Activated CD8-positive, alpha-beta memory T cell treated with anti-CD3 and anti-CD28 coated beads, Interleukin-2, amount 50 U/mL, for 24 hours (primary cell): ENCODE measurements around the gene RAB11A.

Source experiments
- DNase-seq: peaks from one replicate; pipeline ENCODE4 v3.0.0-alpha.2; 2020; ENCODE audit errors: extremely low read depth

RAB11A gene

DNA sequence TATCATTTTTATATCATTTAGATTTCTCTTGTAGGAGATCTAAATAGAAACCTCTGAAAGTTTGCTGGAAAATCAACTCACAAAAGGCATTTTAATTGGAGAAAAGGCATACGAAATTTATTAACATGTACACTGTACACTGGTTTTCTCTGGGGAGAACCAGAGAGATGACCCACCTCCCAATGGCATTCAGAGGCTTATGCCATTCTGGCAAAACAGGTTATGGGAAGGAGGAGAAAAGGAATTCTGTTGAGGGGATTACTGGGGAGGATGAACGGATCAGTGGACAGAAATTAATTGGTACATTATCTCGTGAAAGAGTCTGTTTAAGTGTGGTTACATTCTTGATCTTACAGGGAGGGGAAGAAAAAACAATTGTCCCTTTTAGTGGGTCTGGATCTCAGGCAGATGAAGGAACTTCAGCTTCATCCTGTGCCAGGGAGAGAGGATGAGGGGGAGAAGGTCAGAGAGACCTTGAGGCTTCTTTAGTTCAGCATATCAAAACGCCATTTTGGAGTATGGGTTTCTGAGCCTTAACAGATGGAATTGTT is 16.5 kb downstream of the RAB11A start:
- DNase-seq: no peak

DNA sequence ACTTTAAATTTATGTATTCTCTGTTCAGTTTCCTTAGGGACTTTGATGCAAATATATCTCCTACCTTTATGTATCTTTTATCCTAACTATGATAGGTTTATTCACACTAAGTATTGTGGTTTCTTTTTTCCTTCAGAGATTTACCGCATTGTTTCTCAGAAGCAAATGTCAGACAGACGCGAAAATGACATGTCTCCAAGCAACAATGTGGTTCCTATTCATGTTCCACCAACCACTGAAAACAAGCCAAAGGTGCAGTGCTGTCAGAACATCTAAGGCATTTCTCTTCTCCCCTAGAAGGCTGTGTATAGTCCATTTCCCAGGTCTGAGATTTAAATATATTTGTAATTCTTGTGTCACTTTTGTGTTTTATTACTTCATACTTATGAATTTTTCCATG is 18.3 kb downstream of the RAB11A start:
- DNase-seq: no peak

DNA sequence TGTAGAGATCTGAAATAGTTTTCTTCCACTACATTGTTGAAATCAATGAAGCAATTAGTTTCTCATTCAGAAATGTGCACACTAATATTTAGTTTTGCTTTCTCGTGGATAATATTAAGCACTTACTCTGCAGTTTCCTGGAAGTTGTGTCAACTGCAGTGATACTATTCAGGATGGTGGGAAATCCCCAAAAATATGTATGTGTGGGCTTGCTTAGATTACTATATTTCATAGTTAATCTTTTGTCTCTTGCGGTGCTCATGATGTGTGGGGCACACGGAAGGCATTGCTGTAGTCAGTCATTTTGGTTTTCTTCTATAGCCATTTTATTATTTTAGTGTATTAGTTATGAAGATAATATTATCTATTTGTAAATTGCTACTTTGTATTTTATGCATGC is 19.7 kb downstream of the RAB11A start:
- DNase-seq: no peak

DNA sequence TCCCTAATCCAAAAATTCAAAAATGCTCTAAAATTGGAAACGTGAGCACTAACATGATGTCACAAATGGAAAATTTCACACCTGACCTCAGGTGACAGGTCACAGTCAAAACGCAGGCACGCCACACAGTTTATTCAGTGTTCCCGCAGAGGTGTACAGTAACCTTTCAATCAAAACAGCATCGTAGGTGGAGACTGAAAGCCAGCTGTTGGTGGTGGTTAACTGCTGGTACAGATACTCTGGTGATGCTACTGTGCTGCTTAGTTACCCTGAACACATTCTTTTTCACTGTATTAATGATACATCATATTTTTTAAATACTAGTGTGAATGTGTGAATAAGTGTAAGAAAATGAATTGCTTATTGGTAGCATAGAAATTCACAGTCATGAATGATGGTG is 23.8 kb downstream of the RAB11A start:
- DNase-seq: no peak

DNA sequence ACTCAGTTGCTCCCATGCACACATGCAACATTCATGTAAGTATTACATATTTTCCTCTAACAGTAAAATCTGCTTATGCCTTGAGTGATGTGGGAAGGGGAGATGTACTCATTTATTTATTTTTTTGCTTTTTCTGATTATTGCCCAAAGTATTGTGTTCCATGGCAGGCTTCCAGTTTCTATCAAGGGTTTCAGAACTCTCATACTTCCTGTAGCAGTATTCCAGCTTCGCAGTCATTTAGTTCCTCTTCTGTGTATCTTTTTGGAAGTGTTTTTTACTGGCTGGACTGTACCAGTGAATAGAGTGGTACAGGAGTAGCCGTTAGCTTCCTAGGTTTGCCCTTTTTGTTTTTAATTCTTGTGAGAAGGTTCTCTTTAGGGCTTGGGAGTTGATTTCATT is 26.9 kb downstream of the RAB11A start:
- DNase-seq: no peak

DNA sequence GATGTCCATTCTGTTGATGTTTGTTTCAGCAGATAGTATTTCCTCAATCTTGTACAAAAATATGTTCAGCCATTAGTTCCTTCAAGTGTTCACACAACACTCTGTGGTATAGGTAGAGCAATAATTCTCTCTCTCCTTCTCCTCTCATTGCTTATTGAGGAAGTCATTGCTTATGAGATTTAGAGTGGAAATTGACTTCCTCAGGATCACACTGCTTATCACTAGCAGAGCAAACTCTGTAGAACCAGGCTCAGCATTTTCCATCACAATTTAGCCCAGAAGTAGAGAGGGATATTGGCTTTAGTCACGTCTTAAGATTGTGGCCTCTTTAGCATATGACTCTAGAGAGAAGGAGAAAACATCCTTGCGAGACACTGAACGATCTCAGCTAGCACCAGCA is 31.2 kb downstream of the RAB11A start:
- DNase-seq: no peak

DNA sequence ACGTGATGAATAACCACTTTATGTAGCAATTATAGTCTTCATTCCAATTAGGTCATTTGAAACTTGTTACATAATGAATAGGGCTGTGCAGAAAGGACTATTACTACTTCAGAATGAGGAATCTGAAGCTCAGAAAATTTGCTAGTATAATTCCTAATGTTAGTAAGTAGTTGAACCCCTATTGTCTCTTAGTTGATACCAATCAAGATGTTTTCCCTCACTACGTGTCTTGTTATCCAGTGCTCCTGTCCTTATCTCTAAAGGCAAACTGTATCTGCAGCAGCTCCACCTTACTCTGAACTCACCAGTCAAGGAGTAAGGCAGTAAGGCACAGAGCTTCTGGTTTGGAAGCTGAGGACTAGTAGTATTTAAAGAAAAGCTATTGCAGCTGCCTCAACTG is 32.0 kb downstream of the RAB11A start:
- DNase-seq: no peak

DNA sequence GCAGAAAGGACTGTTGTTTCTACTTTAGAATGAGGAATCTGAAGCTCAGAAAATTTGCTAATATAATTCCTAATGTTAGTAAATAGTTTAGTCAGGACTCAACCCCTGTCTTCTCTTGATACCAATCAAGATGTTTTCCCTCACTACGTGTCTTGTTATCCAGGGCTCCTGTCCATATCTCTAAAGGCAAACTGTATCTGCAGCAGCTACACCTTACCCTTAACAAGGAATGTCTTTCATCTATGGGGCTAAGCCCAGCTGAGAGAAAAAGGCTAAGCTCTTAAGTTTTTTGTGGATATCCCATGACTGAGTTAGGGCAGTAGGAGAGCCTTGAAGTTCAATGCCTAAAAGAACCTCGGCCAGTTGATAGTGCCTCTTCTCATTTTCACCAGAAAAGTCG is 32.5 kb downstream of the RAB11A start:
- DNase-seq: no peak

DNA sequence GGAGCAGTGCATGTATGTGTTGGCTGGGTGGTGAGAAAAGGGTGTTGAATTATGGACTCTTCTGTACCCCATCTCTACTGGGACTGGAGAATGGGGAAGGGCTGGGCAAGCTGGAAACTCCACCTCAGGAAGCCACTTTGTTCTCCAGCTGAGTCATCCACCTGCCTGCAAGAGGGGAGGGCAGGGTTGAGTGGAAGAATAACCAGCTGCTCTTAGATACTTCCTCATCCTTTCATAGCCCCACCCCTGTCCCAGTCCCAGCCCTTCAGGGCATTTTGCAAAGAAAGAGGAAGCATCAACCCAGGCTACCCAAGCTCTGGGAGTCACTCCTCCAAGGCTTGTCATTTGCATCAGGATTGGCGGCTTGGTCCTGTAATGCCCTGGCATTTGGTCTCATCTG is 33.1 kb downstream of the RAB11A start:
- no peak for DNase-seq

DNA sequence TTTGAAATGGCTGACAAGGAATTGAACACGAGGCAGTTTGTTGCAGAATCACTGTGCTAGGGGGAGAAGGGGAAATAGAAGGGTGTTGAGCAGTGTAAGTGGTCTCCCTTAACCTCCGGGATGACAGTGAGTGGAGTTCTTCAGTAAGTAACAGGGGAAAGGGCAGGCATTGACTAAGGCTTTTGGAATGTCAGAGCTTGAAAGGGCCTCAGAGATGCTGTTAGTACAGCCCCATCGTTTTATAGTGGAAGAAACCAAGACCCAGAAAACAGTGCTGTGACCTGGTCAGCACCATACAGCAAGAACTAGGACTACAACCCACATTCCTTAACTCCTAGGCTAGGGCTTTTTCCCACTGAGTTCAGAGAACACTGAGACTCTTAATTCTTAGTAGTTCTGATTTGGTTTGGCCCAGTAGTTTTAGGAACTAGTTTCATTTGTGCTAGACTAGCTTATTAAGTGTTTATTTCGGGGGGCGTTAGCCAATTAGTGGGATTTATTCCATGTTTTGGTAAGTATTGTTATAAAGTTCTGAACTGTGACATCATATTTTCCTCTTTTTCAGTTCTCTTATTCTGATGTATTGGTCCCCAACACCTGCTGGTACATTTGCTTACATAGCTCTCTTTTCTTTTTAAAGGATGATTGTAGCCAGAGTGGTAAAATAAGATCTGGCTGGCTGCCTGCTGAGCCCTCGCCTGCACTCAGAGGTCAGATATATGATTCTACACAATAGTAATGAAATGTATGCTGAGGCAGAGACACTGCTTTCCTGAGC is 34.2 kb downstream of the RAB11A start:
- DNase-seq: no peak

DNA sequence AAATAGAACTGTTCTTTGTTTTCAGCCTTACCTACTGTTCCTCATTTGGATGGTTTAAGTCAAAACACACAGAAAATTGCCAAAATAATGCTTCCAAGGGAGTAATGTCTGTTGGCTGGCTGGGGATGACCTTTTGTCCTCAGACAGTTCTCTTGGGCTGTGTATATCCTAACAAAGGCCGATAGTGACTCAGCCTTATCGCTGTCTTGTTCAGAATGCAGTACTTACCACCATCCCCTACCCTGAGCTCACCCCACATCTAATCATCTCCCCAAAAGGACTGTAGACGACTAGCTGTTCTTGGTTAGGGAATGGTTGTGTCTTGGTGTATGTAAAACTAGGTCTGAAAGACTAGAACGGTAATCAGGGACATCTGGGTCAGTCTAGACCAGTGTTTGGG is 35.0 kb downstream of the RAB11A start:
- no peak for DNase-seq

DNA sequence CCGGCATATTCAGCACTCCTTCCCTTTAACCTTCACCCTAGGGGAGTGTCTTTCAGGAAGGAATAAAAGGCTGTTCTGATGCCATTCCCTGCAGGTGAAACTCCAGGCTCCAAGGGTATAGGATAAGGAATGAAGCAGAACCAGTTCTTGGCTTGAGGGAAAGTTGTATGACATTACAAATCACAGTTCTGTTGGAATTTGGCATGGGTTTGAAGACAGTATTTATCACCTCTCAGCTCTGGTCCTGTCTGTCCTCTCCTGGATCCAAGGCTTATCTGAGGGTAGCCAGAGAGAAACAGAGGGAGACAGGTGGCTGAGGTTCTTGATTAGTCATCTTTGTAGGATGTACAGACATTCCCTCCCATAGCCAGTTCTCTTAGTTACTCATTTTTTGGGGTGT is 37.1 kb downstream of the RAB11A start:
- DNase-seq: no peak

DNA sequence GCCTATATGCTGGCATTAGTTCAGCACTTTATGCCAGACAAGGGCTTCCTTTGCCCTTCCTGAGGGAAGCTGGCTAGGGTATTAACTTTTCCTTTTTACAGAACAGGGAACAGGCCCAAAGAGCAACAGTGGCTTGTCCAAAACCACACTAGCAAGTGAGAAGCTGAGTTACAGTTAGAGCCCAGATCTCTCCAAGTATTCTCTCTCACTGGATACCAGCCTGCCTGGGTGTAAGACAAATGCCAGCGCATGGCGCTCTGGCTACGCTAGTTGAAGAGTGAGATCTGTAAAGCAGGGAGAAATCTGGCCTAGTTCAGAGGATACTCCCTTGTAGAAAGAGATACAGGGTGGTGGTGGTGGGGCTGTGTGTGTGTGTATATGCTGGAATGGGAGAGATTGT is 38.4 kb downstream of the RAB11A start:
- no peak for DNase-seq

DNA sequence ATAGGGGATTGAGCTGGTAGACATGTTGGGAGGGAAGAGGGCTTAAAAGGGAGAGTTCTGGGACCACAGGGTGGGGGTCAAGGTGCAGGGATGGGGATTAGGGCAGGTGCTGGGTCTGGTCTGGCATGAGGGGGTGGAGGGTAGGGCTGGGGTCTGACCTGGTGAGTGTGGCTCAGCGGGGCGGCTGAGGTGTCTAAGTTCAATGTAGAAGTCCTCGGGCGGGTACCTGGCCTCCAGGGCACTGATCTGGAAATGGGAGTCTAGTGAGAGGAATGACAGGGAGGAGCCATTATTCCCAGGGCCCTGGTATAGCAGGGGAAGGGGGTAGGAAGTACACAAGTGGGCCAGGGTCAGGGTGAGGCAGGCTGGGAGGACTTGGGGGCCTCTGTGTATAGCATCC is 39.6 kb downstream of the RAB11A start:
- DNase-seq: no peak

DNA sequence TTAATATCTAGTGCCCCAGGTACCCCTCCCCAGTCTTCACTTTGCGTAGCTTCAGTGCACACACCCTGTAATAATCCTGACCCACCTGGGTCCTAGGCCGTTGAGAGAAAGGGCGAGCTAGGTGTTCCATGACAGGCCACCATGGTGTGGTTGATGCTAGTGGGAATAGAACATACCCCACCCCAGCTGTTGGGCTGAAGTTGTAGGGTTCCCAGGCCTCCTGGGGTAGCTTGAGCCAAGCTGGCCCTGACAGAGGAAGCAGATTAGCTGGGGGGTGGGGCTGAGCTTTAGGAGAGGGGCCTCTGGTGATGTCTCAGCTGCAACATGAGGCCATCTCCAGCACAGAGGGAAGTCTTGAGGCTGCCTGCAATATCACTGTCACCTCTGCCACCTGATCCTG is 40.5 kb downstream of the RAB11A start:
- DNase-seq: no peak

DNA sequence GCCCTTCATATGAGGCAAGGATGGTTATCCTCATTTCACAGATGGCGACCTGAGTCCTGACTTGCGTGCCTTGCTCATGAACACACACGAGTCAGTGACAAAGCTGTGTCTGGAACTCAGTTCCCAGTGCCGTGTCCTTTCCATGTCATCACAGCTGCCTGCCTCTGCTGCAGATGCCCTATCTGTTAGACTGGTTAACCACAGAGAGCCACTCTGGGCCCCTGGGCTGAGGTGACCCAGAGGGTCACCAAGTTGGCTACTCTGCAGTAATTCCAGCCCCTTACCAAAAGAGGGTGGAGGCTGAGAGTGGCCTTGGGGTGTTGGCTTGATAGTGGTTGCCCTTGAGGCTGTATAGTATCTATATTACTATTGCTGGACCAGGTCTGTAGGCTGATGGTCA is 41.0 kb downstream of the RAB11A start:
- no peak for DNase-seq

DNA sequence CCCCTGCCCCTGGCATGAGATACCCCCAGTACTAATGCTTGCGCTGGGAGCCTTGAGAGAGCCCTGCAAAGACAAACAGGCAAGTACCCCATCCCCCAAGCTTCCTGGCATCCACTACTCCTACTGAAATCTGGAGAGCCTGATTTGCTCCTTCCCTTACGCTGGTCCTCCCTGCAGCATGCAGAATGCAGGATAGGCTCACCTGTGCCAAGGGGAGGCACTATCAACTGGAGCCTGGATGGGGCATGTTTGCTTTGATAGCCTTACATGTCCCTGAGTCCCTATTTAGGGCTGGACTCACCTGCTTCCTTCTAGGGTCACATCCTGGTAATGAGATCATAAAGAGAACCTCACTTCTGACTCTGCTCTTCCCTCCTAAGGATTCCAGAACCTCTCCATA is 42.9 kb downstream of the RAB11A start:
- DNase-seq: no peak

DNA sequence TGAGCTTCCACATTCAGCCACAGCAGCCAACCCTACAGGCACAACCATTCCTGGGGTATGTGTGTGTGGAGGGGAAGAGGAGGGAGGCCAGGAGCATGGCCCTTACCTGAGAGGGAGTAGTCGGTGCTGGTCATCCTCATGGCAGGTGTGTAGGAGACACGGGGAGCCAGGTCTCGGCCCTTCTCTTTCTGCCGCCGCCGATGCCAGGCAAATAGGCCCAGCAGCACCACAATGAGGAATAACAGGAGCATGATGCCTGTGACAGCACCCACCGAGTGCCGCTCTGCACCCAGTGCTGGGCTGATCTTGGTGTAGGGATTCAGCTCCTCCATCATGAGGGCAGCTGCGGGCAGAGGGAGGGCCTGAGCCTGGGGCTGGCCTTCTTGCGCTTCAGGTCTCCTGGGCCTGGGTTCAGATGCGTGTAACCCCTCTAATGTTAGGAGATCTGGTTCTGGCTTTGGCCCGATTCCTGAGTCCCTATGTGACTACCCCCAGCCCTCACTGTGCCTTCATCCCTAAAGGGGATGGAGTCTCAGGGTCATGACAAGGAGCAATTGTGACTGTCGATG is 44.4 kb downstream of the RAB11A start:
- no peak for DNase-seq

DNA sequence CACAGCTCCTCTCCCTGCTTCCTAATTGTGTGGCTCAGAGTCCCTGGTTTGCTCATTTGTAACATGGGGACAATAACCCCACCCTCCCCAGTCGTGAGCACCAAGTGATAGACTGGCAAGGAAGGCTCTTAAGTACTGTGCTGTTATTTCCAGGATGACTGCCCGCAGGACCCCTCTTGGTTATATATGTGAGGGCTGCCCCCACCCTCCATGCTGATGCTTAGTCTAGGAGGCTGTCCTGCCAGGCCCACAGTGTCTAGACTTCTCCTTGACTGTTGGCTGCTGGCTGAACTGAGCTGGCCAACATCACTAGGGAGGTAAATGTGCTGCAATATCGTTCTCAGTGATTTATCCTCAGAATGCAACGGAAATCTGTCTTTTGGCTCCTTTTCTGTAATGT is 45.1 kb downstream of the RAB11A start:
- DNase-seq: no peak

DNA sequence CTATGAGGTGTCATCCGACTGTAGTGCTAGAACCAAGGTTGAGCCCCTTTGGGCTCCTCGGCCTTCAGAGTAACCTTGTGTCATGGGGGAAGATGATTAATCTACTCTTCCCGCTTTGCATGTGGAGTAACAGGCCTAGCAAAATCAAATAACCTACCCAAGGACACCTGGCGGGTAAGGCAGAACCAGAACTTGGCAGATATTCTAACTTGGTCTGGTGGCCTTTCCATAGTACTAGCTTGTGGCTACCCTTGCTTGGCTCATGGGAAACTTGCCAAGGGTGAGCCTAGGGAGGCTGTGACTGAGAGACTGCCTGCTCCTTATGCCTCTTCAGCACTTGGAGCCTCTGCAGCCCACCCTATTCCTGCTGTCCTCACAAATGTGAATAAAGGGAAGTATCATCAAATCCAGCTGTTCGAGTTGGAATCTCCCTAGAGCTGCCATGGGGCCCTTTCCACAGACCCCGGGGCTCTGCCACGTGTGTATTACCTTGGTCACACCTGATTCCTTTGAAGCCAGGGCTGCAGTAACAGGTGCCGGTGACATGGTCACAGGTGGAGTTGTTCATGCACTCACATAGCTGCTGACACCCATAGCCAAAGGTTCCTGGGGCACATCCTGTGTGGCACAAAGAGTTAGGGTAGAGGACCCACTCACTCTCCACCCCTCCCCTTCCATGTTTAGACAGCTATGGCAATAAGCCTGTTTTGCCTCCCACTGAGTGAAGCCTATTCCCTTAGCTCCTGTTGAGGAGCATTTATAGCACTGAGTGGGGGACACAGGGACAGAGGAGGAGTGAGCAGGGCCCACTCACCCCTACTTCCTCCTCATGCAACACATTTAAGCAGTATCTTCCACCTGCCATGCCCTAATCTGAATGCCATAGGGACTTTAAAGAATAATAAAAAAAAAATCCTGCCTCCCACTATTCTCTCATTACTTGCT is 46.0 kb downstream of the RAB11A start:
- no peak for DNase-seq

DNA sequence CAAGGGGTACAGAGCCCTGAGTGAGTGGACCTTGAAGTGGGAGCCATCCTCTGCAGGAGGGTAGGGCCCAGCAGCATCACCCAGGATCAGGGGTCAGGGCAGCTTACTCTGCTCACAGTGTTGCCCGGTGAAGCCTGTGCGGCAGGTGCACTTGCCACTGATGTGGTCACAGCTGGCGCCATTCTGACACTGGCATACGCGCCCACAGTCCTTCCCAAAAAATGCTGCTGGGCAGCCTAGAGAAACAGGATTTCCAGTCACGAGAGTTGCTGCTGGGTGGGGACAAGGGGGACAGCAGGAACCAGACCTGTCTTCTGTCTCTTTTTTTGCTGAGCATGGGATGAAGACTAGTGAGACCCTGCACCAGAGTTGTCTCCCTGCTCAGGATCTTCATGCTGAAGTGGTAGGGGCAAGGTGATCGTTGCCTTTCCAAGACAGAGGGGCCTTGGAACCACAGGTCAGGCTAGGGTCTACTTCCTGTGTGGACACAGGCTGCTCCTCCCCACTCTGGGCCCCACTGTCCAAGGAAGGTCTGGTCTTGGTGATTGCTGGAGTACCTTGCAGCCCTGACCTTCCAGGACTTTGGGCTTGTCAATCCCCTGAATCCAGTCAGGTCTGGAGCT is 46.9 kb downstream of the RAB11A start:
- DNase-seq: no peak
